ENCODE measurements around the gene ANXA3.

GRCh38 chr4:78551420-78552351 is at the start of gene ANXA3:
- TF ChIP-seq CHD2 (IDR thresholded peaks at IDR 0.05; ENCODE audit: low read length, partially characterized antibody) (no peak), EZH2phosphoT487 (IDR thresholded peaks at IDR 0.05; ENCODE audit: borderline replicate concordance, low read depth) (no peak), TCF12 (IDR thresholded peaks at IDR 0.05) (no peak), POLR2AphosphoS5 (IDR thresholded peaks at IDR 0.05; ENCODE audit: low read depth, low read length) (no peak), CTCF (IDR thresholded peaks at IDR 0.05) (no peak)
